ENCODE data around the gene DROSHA. TPM values are rescaled to one million over a fixed set of nuclear protein-coding genes. Genes with fewer than 3 reads are reported as not detected.

The DROSHA gene
- polyA plus RNA-seq, 3 donors = 2.2 to 12.6 (median 7.6) TPM

GRCh38 chr5:31415009-31415923 is 116.6 kb downstream of the DROSHA start:
- peaks cover 35 to 37% of the 10 kb centered on the region in 2 donors for H3K36me3 Mint-ChIP-seq
- no peak overlapping the region for H3K9ac ChIP-seq (ENCODE audit: insufficient read depth, low read length, poor library complexity, severe bottlenecking)
- no peaks in the 10 kb centered on the region for H3K79me2 ChIP-seq (ENCODE audit: insufficient read depth, low read length)
- H3K4me3 Mint-ChIP-seq = no peak overlapping the region
- WGBS (ENCODE audit: insufficient coverage) = 100% methylated on average over 1 of the region's 6 CpGs
- TF ChIP-seq CTCF (IDR thresholded peaks at IDR 0.05) = no peak
- H3K9me3 ChIP-seq (replicated peaks in 1 of 2; ENCODE audit: control insufficient read depth in 1 of 2, insufficient read depth in 1 of 2, low read length in 2 of 2) = no peaks in the 10 kb centered on the region
- no peak overlapping the region for H3K27ac ChIP-seq (ENCODE audit: low read depth in 1 of 2, low read length in 2 of 2)
- H3K36me3 ChIP-seq (replicated peaks in 1 of 2; ENCODE audit: control insufficient read depth in 1 of 2, insufficient read depth in 2 of 2, low read length in 2 of 2) = peaks cover 48 to 97% of the 10 kb centered on the region in 2 donors
- H4K20me1 ChIP-seq (ENCODE audit: insufficient read depth, low read length) = no peaks in the 10 kb centered on the region
- H3K4me1 ChIP-seq (ENCODE audit: control insufficient read depth in 1 of 2, insufficient read depth in 2 of 2, low read length in 2 of 2) = no peaks in the 10 kb centered on the region
- H3K4me2 ChIP-seq (replicated peaks; ENCODE audit: extremely low read depth, low read length, poor library complexity, severe bottlenecking) = no peak overlapping the region
- DNase-seq = no peak
- H3K4me1 Mint-ChIP-seq = no peaks in the 10 kb centered on the region
- H3K4me3 ChIP-seq (replicated peaks in 1 of 3; ENCODE audit: low read depth in 2 of 3, low read length in 3 of 3) = no peak overlapping the region
- H3K9me3 Mint-ChIP-seq = peaks cover 0 to 2% (median 0%) of the 10 kb centered on the region in 7 donors
- intact Hi-C loops (cut with micrococcal nuclease) = no loop called here
- H3K27me3 ChIP-seq (ENCODE audit: control insufficient read depth in 2 of 2, insufficient read depth in 2 of 2, low read length in 2 of 2) = no peaks in the 10 kb centered on the region
- no peaks in the 10 kb centered on the region for H3K27me3 Mint-ChIP-seq (ENCODE audit: low read depth in 3 of 3)
- no peak overlapping the region for H2AFZ ChIP-seq (ENCODE audit: insufficient read depth, low read depth, low read length, poor library complexity, severe bottlenecking)
- no peak overlapping the region for H3K27ac Mint-ChIP-seq

GRCh38 chr5:31413030-31413812 is 118.7 kb downstream of the DROSHA start:
- no peaks in the 10 kb centered on the region for H3K9me3 ChIP-seq (replicated peaks in 1 of 2; ENCODE audit: control insufficient read depth in 1 of 2, insufficient read depth in 1 of 2, low read length in 2 of 2)
- no peaks in the 10 kb centered on the region for H3K4me1 Mint-ChIP-seq
- no peaks in the 10 kb centered on the region for H4K20me1 ChIP-seq (ENCODE audit: insufficient read depth, low read length)
- no peaks in the 10 kb centered on the region for H3K27me3 Mint-ChIP-seq (ENCODE audit: low read depth in 3 of 3)
- H2AFZ ChIP-seq (ENCODE audit: insufficient read depth, low read depth, low read length, poor library complexity, severe bottlenecking) = no peak overlapping the region
- no peak for DNase-seq
- H3K4me2 ChIP-seq (replicated peaks; ENCODE audit: extremely low read depth, low read length, poor library complexity, severe bottlenecking) = no peak overlapping the region
- peaks cover 51% of the 10 kb centered on the region in 2 donors for H3K36me3 Mint-ChIP-seq
- H3K27ac ChIP-seq (ENCODE audit: low read depth in 1 of 2, low read length in 2 of 2) = no peak overlapping the region
- no peaks in the 10 kb centered on the region for H3K27me3 ChIP-seq (ENCODE audit: control insufficient read depth in 2 of 2, insufficient read depth in 2 of 2, low read length in 2 of 2)
- no peak overlapping the region for H3K4me3 ChIP-seq (replicated peaks in 1 of 3; ENCODE audit: low read depth in 2 of 3, low read length in 3 of 3)
- no peak overlapping the region for H3K27ac Mint-ChIP-seq
- H3K4me3 Mint-ChIP-seq = no peak overlapping the region
- H3K79me2 ChIP-seq (ENCODE audit: insufficient read depth, low read length) = no peaks in the 10 kb centered on the region
- H3K4me1 ChIP-seq (ENCODE audit: control insufficient read depth in 1 of 2, insufficient read depth in 2 of 2, low read length in 2 of 2) = no peaks in the 10 kb centered on the region
- intact Hi-C loops (cut with micrococcal nuclease) = no loop called here
- peaks cover 0 to 2% (median 0%) of the 10 kb centered on the region in 7 donors for H3K9me3 Mint-ChIP-seq
- H3K9ac ChIP-seq (ENCODE audit: insufficient read depth, low read length, poor library complexity, severe bottlenecking) = no peak overlapping the region
- H3K36me3 ChIP-seq (replicated peaks in 1 of 2; ENCODE audit: control insufficient read depth in 1 of 2, insufficient read depth in 2 of 2, low read length in 2 of 2) = peaks cover 48 to 97% of the 10 kb centered on the region in 2 donors
- TF ChIP-seq CTCF (IDR thresholded peaks at IDR 0.05) = no peak
- WGBS (ENCODE audit: insufficient coverage) = 76% methylated on average over 4 of the region's 8 CpGs
